HG02588 (cell line): ENCODE measurements around the gene LBR.

Experiments
- ATAC-seq: cut with Tn5 transposase; IDR thresholded peaks from one replicate; pipeline ENCODE4 v1.9.1; 2021; ENCODE audit warnings: mild to moderate bottlenecking, moderate library complexity; ENCODE audit not compliant: unreplicated experiment

LBR gene

GRCh38 chr1:225424562-225425200 is 3.2 kb downstream of the LBR start:
- ATAC-seq = no peak

- no peak for ATAC-seq
Measured at GRCh38 chr1:225423518-225423855, 4.4 kb downstream of the LBR start.

GRCh38 chr1:225422795-225423517 is 4.9 kb downstream of the LBR start:
- no peak for ATAC-seq

GRCh38 chr1:225422031-225422605 is 5.7 kb downstream of the LBR start:
- no peak for ATAC-seq

- ATAC-seq = no peak
Measured at GRCh38 chr1:225418598-225418997, 9.2 kb downstream of the LBR start.

- ATAC-seq = no peak
Measured at GRCh38 chr1:225418059-225418458, 9.8 kb downstream of the LBR start.

GRCh38 chr1:225415967-225416745 is 11.7 kb downstream of the LBR start:
- no peak for ATAC-seq

GRCh38 chr1:225415307-225415706 is 12.5 kb downstream of the LBR start:
- ATAC-seq = no peak

- ATAC-seq = no peak
Measured at GRCh38 chr1:225413708-225414375, 14.0 kb downstream of the LBR start.

- no peak for ATAC-seq
Measured at GRCh38 chr1:225412803-225413351, 15.0 kb downstream of the LBR start.

GRCh38 chr1:225412321-225412720 is 15.5 kb downstream of the LBR start:
- ATAC-seq = no peak

GRCh38 chr1:225410036-225410435 is 17.8 kb downstream of the LBR start:
- no peak for ATAC-seq

- ATAC-seq = no peak
Measured at GRCh38 chr1:225409051-225409450, 18.8 kb downstream of the LBR start.

GRCh38 chr1:225408249-225408648 is 19.6 kb downstream of the LBR start:
- ATAC-seq = no peak

- ATAC-seq = no peak
Measured at GRCh38 chr1:225407755-225408154, 20.1 kb downstream of the LBR start.

- ATAC-seq = no peak
Measured at GRCh38 chr1:225406976-225407725, 20.7 kb downstream of the LBR start.

- ATAC-seq = no peak
Measured at GRCh38 chr1:225400968-225401367, 26.9 kb downstream of the LBR start.

- ATAC-seq = no peak
Measured at GRCh38 chr1:225396357-225396756, 31.5 kb downstream of the LBR start.

- ATAC-seq = no peak
Measured at GRCh38 chr1:225389843-225390242, 38.0 kb downstream of the LBR start.

GRCh38 chr1:225388372-225388771 is 39.5 kb downstream of the LBR start:
- no peak for ATAC-seq
